ENCODE data around the gene PLXNA4.

Gene PLXNA4

GRCh38 chr7:132177708-132178401 is 398.4 kb downstream of the PLXNA4 start:
- Histone ChIP-seq H3K27me3 (ENCODE audit: insufficient read depth, poor library complexity, severe bottlenecking) (no peaks in the 10 kb centered on the region), H3K27ac (replicated peaks) (no peak overlapping the region), H3K4me3 (replicated peaks; ENCODE audit: insufficient read depth, low read length) (no peak overlapping the region)
- DNase-seq (ENCODE audit: low read depth in 1 of 2, low spot score in 1 of 2) = no peak
- TF ChIP-seq REST (IDR thresholded peaks at IDR 0.05; ENCODE audit: insufficient replicate concordance, low read depth) (no peak), POLR2AphosphoS5 (IDR thresholded peaks at IDR 0.05; ENCODE audit: low read depth) (no peak), CTCF (IDR thresholded peaks at IDR 0.05; ENCODE audit: insufficient read depth, low read length) (no peak), SPI1 (IDR thresholded peaks at IDR 0.05; ENCODE audit: borderline replicate concordance, low read depth) (no peak), GABPA (IDR thresholded peaks at IDR 0.05; ENCODE audit: low read depth) (no peak)

- no peak for DNase-seq (ENCODE audit: low read depth in 1 of 2, low spot score in 1 of 2)
- no peak for TF ChIP-seq POLR2AphosphoS5 (IDR thresholded peaks at IDR 0.05; ENCODE audit: low read depth)
- TF ChIP-seq CTCF (IDR thresholded peaks at IDR 0.05; ENCODE audit: insufficient read depth, low read length) = no peak
- TF ChIP-seq SPI1 (IDR thresholded peaks at IDR 0.05; ENCODE audit: borderline replicate concordance, low read depth) = no peak
- no peaks in the 10 kb centered on the region for H3K27me3 ChIP-seq (ENCODE audit: insufficient read depth, poor library complexity, severe bottlenecking)
- H3K4me3 ChIP-seq (replicated peaks; ENCODE audit: insufficient read depth, low read length) = no peak overlapping the region
- H3K27ac ChIP-seq (replicated peaks) = no peak overlapping the region
Observed at GRCh38 chr7:132176719-132177118, 399.6 kb downstream of the PLXNA4 start.

GRCh38 chr7:132171130-132171576 is 405.1 kb downstream of the PLXNA4 start:
- H3K4me3 ChIP-seq (replicated peaks; ENCODE audit: insufficient read depth, low read length) = no peak overlapping the region
- TF ChIP-seq REST (IDR thresholded peaks at IDR 0.05; ENCODE audit: insufficient replicate concordance, low read depth) = no peak
- no peak for TF ChIP-seq POLR2AphosphoS5 (IDR thresholded peaks at IDR 0.05; ENCODE audit: low read depth)
- no peak for TF ChIP-seq SPI1 (IDR thresholded peaks at IDR 0.05; ENCODE audit: borderline replicate concordance, low read depth)
- TF ChIP-seq GABPA (IDR thresholded peaks at IDR 0.05; ENCODE audit: low read depth) = no peak
- no peak for TF ChIP-seq CTCF (IDR thresholded peaks at IDR 0.05; ENCODE audit: insufficient read depth, low read length)
- no peaks in the 10 kb centered on the region for H3K27me3 ChIP-seq (ENCODE audit: insufficient read depth, poor library complexity, severe bottlenecking)
- H3K27ac ChIP-seq (replicated peaks) = no peak overlapping the region
- DNase-seq (ENCODE audit: low read depth in 1 of 2, low spot score in 1 of 2) = no peak

GRCh38 chr7:132169730-132170129 is 406.5 kb downstream of the PLXNA4 start:
- H3K27ac ChIP-seq (replicated peaks) = no peak overlapping the region
- DNase-seq (ENCODE audit: low read depth in 1 of 2, low spot score in 1 of 2) = no peak
- H3K27me3 ChIP-seq (ENCODE audit: insufficient read depth, poor library complexity, severe bottlenecking) = no peaks in the 10 kb centered on the region
- TF ChIP-seq SPI1 (IDR thresholded peaks at IDR 0.05; ENCODE audit: borderline replicate concordance, low read depth) (no peak), GABPA (IDR thresholded peaks at IDR 0.05; ENCODE audit: low read depth) (no peak), REST (IDR thresholded peaks at IDR 0.05; ENCODE audit: insufficient replicate concordance, low read depth) (no peak), CTCF (IDR thresholded peaks at IDR 0.05; ENCODE audit: insufficient read depth, low read length) (no peak), POLR2AphosphoS5 (IDR thresholded peaks at IDR 0.05; ENCODE audit: low read depth) (no peak)
- no peak overlapping the region for H3K4me3 ChIP-seq (replicated peaks; ENCODE audit: insufficient read depth, low read length)
